GM12892 (cell line): ENCODE measurements around the gene ZNF106.

Experiments used
- POLR2A ChIP-seq: IDR thresholded peaks from 2 replicates; pipeline ENCODE4 v1.6.1; 2011; ENCODE audit warnings: low read depth, low read length, control low read depth
- TAF1 ChIP-seq: IDR thresholded peaks from 2 replicates; pipeline ENCODE4 v1.6.1; 2011; ENCODE audit warnings: low read depth, mild to moderate bottlenecking, control low read depth, low read length, borderline replicate concordance

DNA sequence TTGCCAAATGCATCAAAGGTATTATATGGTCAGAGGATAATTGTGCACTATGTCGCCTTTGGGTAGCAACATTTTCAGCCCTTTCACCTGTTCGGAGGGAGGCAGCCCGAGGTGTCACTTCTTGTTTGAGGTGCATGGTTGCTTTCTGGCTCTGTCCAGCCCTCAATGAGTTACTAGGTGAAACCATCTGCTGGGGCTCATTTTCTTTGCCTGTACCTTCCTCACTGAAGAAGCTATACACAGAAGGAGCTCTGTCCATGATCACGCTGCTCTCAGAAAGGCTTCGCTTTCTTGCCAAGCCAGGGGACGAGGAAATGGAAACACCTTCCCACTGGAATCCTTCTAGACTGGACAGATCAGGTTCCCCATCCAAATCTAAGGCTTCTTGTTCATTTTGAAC is 42.7 kb downstream of the ZNF106 start:
- TF ChIP-seq POLR2A (no peak), TAF1 (no peak)
